ENCODE data around the gene CNTNAP2.

DNA sequence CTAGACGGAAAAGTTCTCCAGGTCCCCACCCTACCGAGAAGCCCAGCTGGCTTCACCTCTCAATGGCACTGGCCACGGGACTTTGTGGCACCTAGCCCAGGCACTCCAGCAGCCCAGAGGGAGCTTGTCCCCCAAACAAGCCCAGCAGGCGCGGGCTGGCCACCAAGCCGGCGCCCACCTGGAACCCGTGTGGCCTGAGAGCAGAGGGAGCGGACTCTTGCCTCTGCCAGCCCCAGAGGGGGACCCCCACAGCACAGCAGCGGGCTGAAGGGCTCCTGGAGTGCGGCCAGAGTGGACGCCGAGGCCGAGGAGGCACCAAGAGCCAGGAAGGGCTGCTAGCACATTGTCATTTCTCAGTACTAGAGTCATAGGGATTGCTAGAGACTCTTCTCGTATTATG, 671.4 kb downstream of the CNTNAP2 start:
- no peak for TF ChIP-seq POLR2A (IDR thresholded peaks at IDR 0.05; ENCODE audit: low read length)
- no peak for TF ChIP-seq GATA1 (IDR thresholded peaks at IDR 0.05; ENCODE audit: low read depth, low read length)
